Endothelial cell of umbilical vein (primary cell): Measurements from ENCODE around the gene MITD1. TPM values are rescaled to one million over a fixed set of nuclear protein-coding genes. Genes with fewer than 3 reads are reported as not detected.

Experiments
- BruUV-seq: library from RNA; stranded (reverse); fragments of 400-500 nt; replicated peaks from 2 replicates; lab custom pipeline; 2021; lab: Mats Ljungman, UMichigan
- CTCF ChIA-PET: fragments of 300-600, 350-600 bp; sonication (Branson Sonifier 250); formaldehyde crosslinking; loops from one replicate; lab custom pipeline; 2021; ENCODE audit warnings: antibody characterized with exemption, inconsistent platforms; lab: Charles Lee
- POLR2A ChIA-PET: fragments of 300-600, 350-600 bp; sonication (Branson Sonifier 250); formaldehyde crosslinking; loops from one replicate; lab custom pipeline; 2021; ENCODE audit warnings: antibody characterized with exemption, inconsistent platforms; lab: Charles Lee
- DNase-seq: peaks from one replicate; pipeline ENCODE4 v3.0.0-alpha.2; 2011; ENCODE audit warnings: low read depth, low spot score
- FAIRE-seq: peaks from 2 replicates; lab custom pipeline; 2011; peaks lifted over from hg19 to GRCh38; lab: Jason Lieb, UNC
- H2AFZ ChIP-seq: 2 replicates; pipeline ENCODE4 v1.6.0; 2012; ENCODE audit warnings: low read depth, low read length, control low read depth, inconsistent platforms
- H3K27ac ChIP-seq: 2 replicates; pipeline ENCODE4 v1.5.1; 2011; ENCODE audit warnings: low read depth, mild to moderate bottlenecking, control low read depth, low read length, moderate library complexity; ENCODE audit not compliant: insufficient read depth
- H3K27me3 ChIP-seq, 2 experiments: 2 replicates each; pipeline versions ENCODE4 v1.6.0 to v1.6.1; 2011; ENCODE audit warnings: low read length in 2 of 2, mixed read lengths in 1 of 2; ENCODE audit not compliant: control insufficient read depth in 2 of 2, insufficient read depth in 2 of 2
- H3K36me3 ChIP-seq, 2 experiments: 2 replicates in 1 of 2; 3 replicates in 1 of 2; pipeline ENCODE4 v1.5.1; 2011; ENCODE audit warnings: low read length in 2 of 2, mild to moderate bottlenecking in 1 of 2, moderate library complexity in 1 of 2; ENCODE audit not compliant: control insufficient read depth in 2 of 2, insufficient read depth in 2 of 2; ENCODE audit errors: extremely low read depth in 1 of 2
- H3K4me1 ChIP-seq: 3 replicates; pipeline ENCODE4 v1.5.1; 2011; ENCODE audit warnings: mild to moderate bottlenecking, low read length; ENCODE audit not compliant: control insufficient read depth, insufficient read depth; ENCODE audit errors: extremely low read depth
- H3K4me2 ChIP-seq: 2 replicates; pipeline ENCODE4 v1.6.1; 2011; ENCODE audit warnings: low read length, control low read depth, mixed read lengths; ENCODE audit not compliant: insufficient read depth
- H3K4me3 ChIP-seq, 3 experiments: fragments of 200-600 bp in 1 of 3; sonication (generic), shearing (Covaris generic) in 1 of 3; replicated peaks in 1 of 3; 2 replicates each; pipeline ENCODE4 v1.5.1; 2011 to 2016; ENCODE audit warnings: control low read depth in 3 of 3, low read length in 3 of 3, mild to moderate bottlenecking in 2 of 3, inconsistent platforms in 1 of 3, low read depth in 1 of 3, moderate library complexity in 1 of 3; ENCODE audit not compliant: insufficient read depth in 1 of 3
- H3K79me2 ChIP-seq: 2 replicates; pipeline ENCODE4 v1.6.0; 2012; ENCODE audit warnings: low read length, inconsistent platforms; ENCODE audit not compliant: control insufficient read depth, insufficient read depth
- H3K9ac ChIP-seq: replicated peaks from 2 replicates; pipeline ENCODE3; 2011; ENCODE audit warnings: low read length, control low read depth; ENCODE audit not compliant: insufficient read depth; ENCODE audit errors: extremely low read depth
- H3K9me1 ChIP-seq: replicated peaks from 3 replicates; pipeline ENCODE4 v1.6.0; 2011; ENCODE audit warnings: mild to moderate bottlenecking, low read length; ENCODE audit not compliant: control insufficient read depth, insufficient read depth; ENCODE audit errors: extremely low read depth
- H3K9me3 ChIP-seq: replicated peaks from 2 replicates; pipeline ENCODE4 v1.5.1; 2012; ENCODE audit warnings: low read length, inconsistent platforms; ENCODE audit not compliant: control insufficient read depth, insufficient read depth
- H4K20me1 ChIP-seq: replicated peaks from 2 replicates; pipeline ENCODE3; 2011; ENCODE audit warnings: mild to moderate bottlenecking, low read length; ENCODE audit not compliant: control insufficient read depth, insufficient read depth; ENCODE audit errors: extremely low read depth
- CTCF ChIP-seq, 2 donors: IDR thresholded peaks; 1 replicate in 1 of 2; 2 replicates in 1 of 2; pipeline ENCODE4 v1.5.1; 2011; ENCODE audit warnings: low read length in 2 of 2, mild to moderate bottlenecking in 2 of 2, moderate library complexity in 2 of 2, control low read depth in 1 of 2, inconsistent platforms in 1 of 2, low read depth in 1 of 2; ENCODE audit not compliant: insufficient read depth in 1 of 2; ENCODE audit errors: extremely low read depth in 1 of 2
- EZH2 ChIP-seq: IDR thresholded peaks from 2 replicates; pipeline ENCODE4 v1.6.1; 2012; ENCODE audit warnings: borderline replicate concordance, low read depth, mild to moderate bottlenecking, moderate library complexity, low read length, inconsistent platforms; ENCODE audit not compliant: severe bottlenecking
- FOS ChIP-seq: IDR thresholded peaks from 2 replicates; pipeline ENCODE4 v1.6.1; 2011; ENCODE audit warnings: mild to moderate bottlenecking, low read length, moderate library complexity, borderline replicate concordance; ENCODE audit not compliant: insufficient read depth
- GATA2 ChIP-seq: IDR thresholded peaks from 2 replicates; pipeline ENCODE4 v1.7.0; 2011; ENCODE audit warnings: low read depth, mild to moderate bottlenecking, moderate library complexity, mixed read lengths, low read length; ENCODE audit not compliant: insufficient read length, insufficient read depth
- JUN ChIP-seq: IDR thresholded peaks from 2 replicates; pipeline ENCODE4 v1.6.1; 2011; ENCODE audit warnings: borderline replicate concordance, low read depth; ENCODE audit not compliant: insufficient read length, insufficient read depth
- MYC ChIP-seq: IDR thresholded peaks from one replicate; pipeline ENCODE4 v1.6.1; 2011; ENCODE audit warnings: mild to moderate bottlenecking, low read depth, low read length
- POLR2A ChIP-seq: IDR thresholded peaks from 2 replicates; pipeline ENCODE4 v1.6.1; 2012; ENCODE audit warnings: low read depth, mild to moderate bottlenecking, control low read depth, low read length
- POLR2AphosphoS5 ChIP-seq: IDR thresholded peaks from 2 replicates; pipeline ENCODE4 v1.6.1; 2012; ENCODE audit warnings: low read depth, mild to moderate bottlenecking, control low read depth, low read length, moderate library complexity; ENCODE audit not compliant: insufficient read depth
- dilution Hi-C: fragments of 300-500 bp; cut with MboI; formaldehyde crosslinking; loops from one replicate; pipeline ENCODE4 v1.15.0; 2019; ENCODE audit warnings: low sequenced_read_pairs; ENCODE audit not compliant: extremely low pct_ligation_motif_present
- intact Hi-C: fragments of 100-400 bp; cut with micrococcal nuclease; formaldehyde crosslinking; loops from one replicate; pipeline ENCODE4 v1.10.0; 2022
- polyA plus RNA-seq, 4 experiments: library from polyadenylated mRNA; depleted of rRNA in 3 of 4; stranded (reverse) in 3 of 4; unstranded in 1 of 4; fragments of >200 nt; gene quantifications; 2 replicates each; pipeline versions ENCODE4 v1.2.1 to v1.2.3, GENCODE V29; 2011 to 2012; ENCODE audit warnings: missing spikeins in 1 of 4
- total RNA-seq: library from RNA; stranded (reverse); gene quantifications from 2 replicates; pipeline ENCODE4 v1.2.3, GENCODE V29; 2021
- TF ChIP-seq, protein P1 (sequence below): IDR thresholded peaks from 2 replicates; pipeline ENCODE4 v1.6.1; 2011; ENCODE audit not compliant: insufficient read depth, insufficient read length

The MITD1 gene
- total and polyA plus RNA-seq, 2 donors (not counting 3 experiments of a cell fraction or from before 2014, with no cell fraction given), result 11.1 to 30.0 TPM

GRCh38 chr2:99154643-99155536, 26.0 kb downstream of the MITD1 start, which contains the start of the genes LIPT1 and TSGA10:
LIPT1 (plus strand) TSS chr2:99154967; CDS start chr2:99161958, 6,991 bp downstream.
TSGA10 (minus strand) TSS chr2:99154942; CDS start chr2:99109439, 45,503 bp downstream.
- peak; percentile 88 for TF ChIP-seq POLR2AphosphoS5
- TF ChIP-seq GATA2, result no peak
- TF ChIP-seq, protein P1, sequence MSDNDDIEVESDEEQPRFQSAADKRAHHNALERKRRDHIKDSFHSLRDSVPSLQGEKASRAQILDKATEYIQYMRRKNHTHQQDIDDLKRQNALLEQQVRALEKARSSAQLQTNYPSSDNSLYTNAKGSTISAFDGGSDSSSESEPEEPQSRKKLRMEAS, result peak; percentile 64
- peak in 1 of 2 donors; percentile 2 for TF ChIP-seq CTCF (IDR thresholded peaks at IDR 0.05; ENCODE audit: extremely low read depth in 1 of 2, insufficient read depth in 1 of 2, low read depth in 1 of 2, low read length in 2 of 2)
- TF ChIP-seq EZH2, result no peak
- no peak for TF ChIP-seq MYC
- TF ChIP-seq JUN, result no peak
- TF ChIP-seq POLR2A, result peak; percentile 72
- TF ChIP-seq FOS, result peak; percentile 41
- H3K4me3 ChIP-seq, result peak within 1 kb of the TSS; percentile 92 to 99 (median 98)
- DNase-seq (peak; percentile 90), FAIRE-seq (peak; percentile 75)
- peak within 1 kb of the TSS; percentile 84 for H3K4me2 ChIP-seq
- peaks cover 2% of the 10 kb centered on the region for H3K79me2 ChIP-seq
- H4K20me1 ChIP-seq, result no peaks in the 10 kb centered on the region
- H3K27me3 ChIP-seq, result no peaks in the 10 kb centered on the region
- no peaks in the 10 kb centered on the region for H3K9me1 ChIP-seq
- intact Hi-C loops (loop anchor here (1.0 kb wide), 1 partner anchor 14 kb away; the partner anchor contains the start of gene C2orf15), dilution Hi-C loops (no loop called here)
- no peaks in the 10 kb centered on the region for H3K9me3 ChIP-seq
- CTCF ChIA-PET, result interaction anchor here (0.7 to 1.9 kb wide), 3 partner anchors 13 to 505 kb away, joined by 3 to 6 read pairs (median 5); partner anchors contain the start of genes C2orf15 and EIF5B
- no peaks in the 10 kb centered on the region for H3K36me3 ChIP-seq
- H3K9ac ChIP-seq, result peak within 1 kb of the TSS; percentile 93
- H2AFZ ChIP-seq, result peak within 1 kb of the TSS; percentile 94
- POLR2A ChIA-PET, result no interaction called here
- BruUV-seq, result TSS peak; percentile 46
- H3K27ac ChIP-seq, result peak within 1 kb of the TSS; percentile 83
- H3K4me1 ChIP-seq, result peaks cover 10% of the 10 kb centered on the region
